Measurements from ENCODE around the gene DGCR2. TPM values are rescaled to one million over a fixed set of nuclear protein-coding genes. Genes with fewer than 3 reads are reported as not detected.

DGCR2 gene
- total RNA-seq, 4 donors from 2014 or later, result 42.5 to 75.2 (median 50.8) TPM

- no peaks in the 10 kb centered on the region for H3K4me1 ChIP-seq
- H3K36me3 ChIP-seq, result peaks cover 34 to 68% (median 41%) of the 10 kb centered on the region in 3 donors
- no peak overlapping the region for H3K27ac ChIP-seq
- intact Hi-C loops (cut with DNase I), result no loop called here
- WGBS, 2 donors, result 100% methylated on average over 1 to 4 of the region's 5 CpGs
- no peaks in the 10 kb centered on the region for H3K27me3 ChIP-seq
- no peak for DNase-seq
- H3K9me3 ChIP-seq, result no peaks in the 10 kb centered on the region
- no peak for TF ChIP-seq POLR2A (IDR thresholded peaks at IDR 0.05)
- no peak for TF ChIP-seq CTCF (IDR thresholded peaks at IDR 0.05)
- H3K4me3 ChIP-seq, result no peak overlapping the region
Observed at GRCh38 chr22:19038164-19038546, 84.1 kb downstream of the DGCR2 start.

- no peak for DNase-seq
- Histone ChIP-seq H3K27ac (no peak overlapping the region), H3K36me3 (peaks cover 28 to 61% (median 35%) of the 10 kb centered on the region in 3 donors), H3K4me3 (no peak overlapping the region), H3K4me1 (no peaks in the 10 kb centered on the region), H3K27me3 (no peaks in the 10 kb centered on the region), H3K9me3 (no peaks in the 10 kb centered on the region)
- TF ChIP-seq POLR2A (IDR thresholded peaks at IDR 0.05), result no peak
- no peak for TF ChIP-seq CTCF (IDR thresholded peaks at IDR 0.05)
- intact Hi-C loops (cut with DNase I), result no loop called here
- WGBS, 2 donors, result 75 to 79% methylated on average over 6 to 12 of the region's 17 CpGs
Observed at GRCh38 chr22:19037282-19038163, 84.7 kb downstream of the DGCR2 start.

- no peaks in the 10 kb centered on the region for H3K9me3 ChIP-seq
- no peak for TF ChIP-seq POLR2A (IDR thresholded peaks at IDR 0.05)
- no peak for TF ChIP-seq CTCF (IDR thresholded peaks at IDR 0.05)
- H3K4me3 ChIP-seq, result no peak overlapping the region
- no peak overlapping the region for H3K27ac ChIP-seq
- peaks cover 25 to 53% (median 30%) of the 10 kb centered on the region in 3 donors for H3K36me3 ChIP-seq
- H3K4me1 ChIP-seq, result no peaks in the 10 kb centered on the region
- H3K27me3 ChIP-seq, result peaks cover 0 to under 1% (median 0%) of the 10 kb centered on the region in 4 donors
- DNase-seq, result no peak
- 74 to 84% methylated on average over 9 to 14 of the region's 17 CpGs for WGBS, 2 donors
- intact Hi-C loops (cut with DNase I), result no loop called here
Observed at GRCh38 chr22:19036523-19037273, 85.5 kb downstream of the DGCR2 start.

GRCh38 chr22:19036229-19036522 is 86.0 kb downstream of the DGCR2 start:
- intact Hi-C loops (cut with DNase I), result no loop called here
- H3K9me3 ChIP-seq, result no peaks in the 10 kb centered on the region
- no peak overlapping the region for H3K4me3 ChIP-seq
- no peak for DNase-seq
- no peak overlapping the region for H3K27ac ChIP-seq
- TF ChIP-seq CTCF (IDR thresholded peaks at IDR 0.05), result no peak
- no peak for TF ChIP-seq POLR2A (IDR thresholded peaks at IDR 0.05)
- 62 to 64% methylated on average over 2 to 4 of the region's 4 CpGs for WGBS, 2 donors
- H3K27me3 ChIP-seq, result peaks cover 0 to 6% (median 0%) of the 10 kb centered on the region in 4 donors
- no peaks in the 10 kb centered on the region for H3K4me1 ChIP-seq
- H3K36me3 ChIP-seq, result peaks cover 19 to 48% (median 25%) of the 10 kb centered on the region in 3 donors

Measured in esophagus squamous epithelium (tissue), 5 donors.